Keratinocyte (primary cell): ENCODE data around the gene MARCHF10. TPM values are rescaled to one million over a fixed set of nuclear protein-coding genes. Genes with fewer than 3 reads are reported as not detected.
"Not testable (repeated sequence)": the region's sequence is repeated elsewhere in the genome, so short reads cannot be mapped to it uniquely, and the experiment has no call there.

Experiments
- DNase-seq: peaks from one replicate; pipeline ENCODE4 v3.0.0-alpha.2; 2011; ENCODE audit warnings: low read depth, missing footprints, low spot score
- FAIRE-seq: peaks from 2 replicates; lab custom pipeline; 2011; peaks lifted over from hg19 to GRCh38; lab: Jason Lieb, UNC
- H2AFZ ChIP-seq: 2 replicates; pipeline ENCODE4 v1.6.0; 2012; ENCODE audit warnings: low read length, control low read depth, inconsistent platforms; ENCODE audit not compliant: control insufficient read depth
- H3K27ac ChIP-seq: 2 replicates; pipeline ENCODE4 v1.5.1; 2011; ENCODE audit warnings: low read length; ENCODE audit not compliant: control insufficient read depth, insufficient read depth
- H3K27me3 ChIP-seq: 3 replicates; pipeline ENCODE4 v1.6.0; 2011; ENCODE audit warnings: low read length; ENCODE audit not compliant: control insufficient read depth, insufficient read depth; ENCODE audit errors: extremely low read depth
- H3K36me3 ChIP-seq, 2 experiments: 2 replicates in 1 of 2; 3 replicates in 1 of 2; pipeline ENCODE4 v1.5.1; 2011; ENCODE audit warnings: low read length in 2 of 2, mild to moderate bottlenecking in 1 of 2; ENCODE audit not compliant: control insufficient read depth in 2 of 2, insufficient read depth in 2 of 2; ENCODE audit errors: extremely low read depth in 1 of 2
- H3K4me1 ChIP-seq: 3 replicates; pipeline ENCODE4 v1.5.1; 2011; ENCODE audit warnings: low read length; ENCODE audit not compliant: control insufficient read depth, insufficient read depth; ENCODE audit errors: extremely low read depth
- H3K4me2 ChIP-seq: 3 replicates; pipeline ENCODE4 v1.6.0; 2011; ENCODE audit warnings: low read depth, low read length; ENCODE audit not compliant: control insufficient read depth, insufficient read depth; ENCODE audit errors: extremely low read depth
- H3K4me3 ChIP-seq, 3 experiments: fragments of 200-600 bp in 1 of 3; sonication (generic) in 1 of 3; 2 replicates in 2 of 3; 3 replicates in 1 of 3; pipeline ENCODE4 v1.5.1; 2011 to 2016; ENCODE audit warnings: low read length in 3 of 3, mild to moderate bottlenecking in 3 of 3, control low read depth in 2 of 3, inconsistent platforms in 1 of 3, low read depth in 1 of 3, mixed read lengths in 1 of 3, mixed run types in 1 of 3, moderate library complexity in 1 of 3; ENCODE audit not compliant: control insufficient read depth in 2 of 3, insufficient read depth in 2 of 3; ENCODE audit errors: extremely low read depth in 1 of 3
- H3K79me2 ChIP-seq: 2 replicates; pipeline ENCODE4 v1.6.0; 2012; ENCODE audit warnings: low read length; ENCODE audit not compliant: control insufficient read depth, insufficient read depth
- H3K9ac ChIP-seq: 3 replicates; pipeline ENCODE4 v1.6.0; 2011; ENCODE audit warnings: low read length; ENCODE audit not compliant: control insufficient read depth, insufficient read depth; ENCODE audit errors: extremely low read depth
- H3K9me1 ChIP-seq: 3 replicates; pipeline ENCODE4 v1.6.0; 2011; ENCODE audit warnings: low read length; ENCODE audit not compliant: control insufficient read depth, insufficient read depth; ENCODE audit errors: extremely low read depth
- H3K9me3 ChIP-seq: 2 replicates; pipeline ENCODE4 v1.5.1; 2012; ENCODE audit warnings: low read depth, low read length; ENCODE audit not compliant: control insufficient read depth
- H4K20me1 ChIP-seq: 3 replicates; pipeline ENCODE4 v1.6.0; 2011; ENCODE audit warnings: low read length; ENCODE audit not compliant: control insufficient read depth, insufficient read depth; ENCODE audit errors: extremely low read depth
- CTCF ChIP-seq, 3 experiments: IDR thresholded peaks in 1 of 3; conservative IDR thresholded peaks in 1 of 3; optimal IDR thresholded peaks in 1 of 3; 2 replicates in 2 of 3; 3 replicates in 1 of 3; pipeline versions ENCODE3 to v1.5.1; 2011; ENCODE audit warnings: low read length in 3 of 3, mild to moderate bottlenecking in 3 of 3, moderate library complexity in 2 of 3, control low read depth in 1 of 3, inconsistent platforms in 1 of 3; ENCODE audit not compliant: insufficient read depth in 2 of 3; ENCODE audit errors: extremely low read depth in 1 of 3
- EZH2 ChIP-seq: IDR thresholded peaks from one replicate; pipeline ENCODE4 v1.6.1; 2012; ENCODE audit warnings: inconsistent platforms, mild to moderate bottlenecking, low read length, moderate library complexity
- dilution Hi-C: fragments of 300-500 bp; cut with MboI; formaldehyde crosslinking; loops from one replicate; pipeline ENCODE4 v1.7.0; 2020; ENCODE audit warnings: low sequenced_read_pairs; ENCODE audit not compliant: extremely low pct_ligation_motif_present
- polyA plus RNA-seq, 5 experiments: library from polyadenylated mRNA; depleted of rRNA in 3 of 5; stranded (reverse) in 3 of 5; stranded (forward) in 1 of 5; unstranded in 1 of 5; fragments of >200 nt; gene quantifications; 1 replicate in 1 of 5; 2 replicates in 3 of 5; 3 replicates in 1 of 5; pipeline versions ENCODE4 v1.2.1 to v1.2.3, GENCODE V29; 2011 to 2012; ENCODE audit warnings: missing spikeins in 2 of 5, low read depth in 1 of 5, low replicate concordance in 1 of 5

The MARCHF10 gene
- polyA plus RNA-seq, 1 donor (not counting 4 experiments of a cell fraction or from before 2014, with no cell fraction given): not detected

GRCh38 chr17:62692159-62692651 is 115.9 kb downstream of the MARCHF10 start:
- Histone ChIP-seq H3K9me1 (no peaks in the 10 kb centered on the region), H3K79me2 (no peaks in the 10 kb centered on the region), H3K4me2 (no peak overlapping the region), H3K36me3 (peaks cover 8 to 12% of the 10 kb centered on the region in 2 experiments), H3K27ac (no peak overlapping the region), H3K4me1 (peaks cover 21% of the 10 kb centered on the region), H3K4me3 (no peak overlapping the region), H3K27me3 (no peaks in the 10 kb centered on the region), H3K9me3 (no peaks in the 10 kb centered on the region), H3K9ac (no peak overlapping the region), H4K20me1 (no peaks in the 10 kb centered on the region), H2AFZ (no peak overlapping the region)
- dilution Hi-C loops: no loop called here
- TF ChIP-seq CTCF (optimal IDR thresholded peaks at IDR 0.05 in 1 of 3, IDR thresholded peaks at IDR 0.05 in 1 of 3, conservative IDR thresholded peaks at IDR 0.05 in 1 of 3; ENCODE audit: extremely low read depth in 1 of 3, insufficient read depth in 2 of 3, low read length in 3 of 3) (no peak), EZH2 (no peak)
- FAIRE-seq: no peak
- DNase-seq: no peak

DNA sequence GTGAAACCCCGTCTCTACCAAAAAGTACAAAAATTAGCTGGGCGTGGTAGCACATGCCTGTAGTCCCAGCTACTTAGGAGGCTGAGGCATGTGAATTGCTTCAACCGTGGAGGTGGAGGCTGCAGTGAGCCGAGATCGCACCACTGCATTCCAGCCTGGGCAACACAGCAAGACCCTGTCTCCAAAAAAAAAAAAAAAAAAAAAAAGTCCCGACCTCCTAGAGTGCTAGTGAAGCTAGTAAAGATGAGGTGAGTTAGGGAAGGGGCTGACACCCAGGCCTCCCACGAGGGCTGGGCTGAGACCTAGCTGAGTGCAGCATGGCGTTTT is 116.6 kb downstream of the MARCHF10 start:
- H3K4me2 ChIP-seq, H3K9ac ChIP-seq: not testable (repeated sequence)

More for the DNA sequence above, 116.6 kb downstream of the MARCHF10 start:
- H3K4me1 ChIP-seq: peaks cover 21% of the 10 kb centered on the region
- H3K27ac ChIP-seq, H3K79me2 ChIP-seq, H2AFZ ChIP-seq, dilution Hi-C loops, H3K27me3 ChIP-seq, H3K9me1 ChIP-seq, H4K20me1 ChIP-seq, H3K9me3 ChIP-seq, FAIRE-seq, DNase-seq, H3K4me3 ChIP-seq: not testable (repeated sequence)
- peaks cover 9 to 12% of the 10 kb centered on the region in 2 experiments for H3K36me3 ChIP-seq
